Aorta (tissue), 5 donors: Measurements from ENCODE around the gene GPR108. TPM values are rescaled to one million over a fixed set of nuclear protein-coding genes. Genes with fewer than 3 reads are reported as not detected.
A peak's percentile ranks its signal among the peaks of the same experiment; 100 is the strongest.
"Not testable (repeated sequence)": the region's sequence is repeated elsewhere in the genome, so short reads cannot be mapped to it uniquely, and the experiment has no call there.

Experiments
- ATAC-seq: fragments of 200-7000 bp; cut with Tn5 transposase; one replicate; pipeline ENCODE4 v1.9.1; 2022; ENCODE audit warnings: moderate library complexity; ENCODE audit not compliant: low FRiP score
- DNase-seq, 2 donors: peaks; one replicate each; pipeline ENCODE4 v3.0.0-alpha.2; 2020
- H3K27ac ChIP-seq, 2 donors: one replicate each; pipeline ENCODE4 v1.5.1; 2013; ENCODE audit warnings: low read length in 2 of 2, mild to moderate bottlenecking in 2 of 2, moderate library complexity in 2 of 2, control low read depth in 1 of 2, inconsistent platforms in 1 of 2, low read depth in 1 of 2
- H3K27me3 ChIP-seq, 2 donors: one replicate each; pipeline ENCODE4 v1.6.1; 2013; ENCODE audit warnings: control low read depth in 1 of 2, low read length in 1 of 2, mild to moderate bottlenecking in 1 of 2, moderate library complexity in 1 of 2; ENCODE audit not compliant: insufficient read depth in 2 of 2, control insufficient read depth in 1 of 2
- H3K36me3 ChIP-seq, 2 donors: one replicate each; pipeline ENCODE4 v1.6.1; 2013; ENCODE audit warnings: control low read depth in 1 of 2, low read length in 1 of 2, mild to moderate bottlenecking in 1 of 2; ENCODE audit not compliant: insufficient read depth in 2 of 2, control insufficient read depth in 1 of 2
- H3K4me1 ChIP-seq, 2 donors: one replicate each; pipeline ENCODE4 v1.6.1; 2013; ENCODE audit warnings: low read length in 2 of 2, control low read depth in 1 of 2, mild to moderate bottlenecking in 1 of 2, moderate library complexity in 1 of 2; ENCODE audit not compliant: insufficient read depth in 2 of 2, control insufficient read depth in 1 of 2
- H3K4me3 ChIP-seq, 2 donors: one replicate each; pipeline ENCODE4 v1.5.1; 2013; ENCODE audit warnings: low read length in 2 of 2, control low read depth in 1 of 2, mild to moderate bottlenecking in 1 of 2
- H3K9me3 ChIP-seq: one replicate; pipeline ENCODE4 v1.6.1; 2013; ENCODE audit warnings: mild to moderate bottlenecking, low read length; ENCODE audit not compliant: control insufficient read depth
- WGBS, 2 donors: extraction: QIAGEN DNeasy Blood & Tissue Kit; methylation state at CpG; one replicate each; pipeline ENCODE4 v1.1.7; 2013; 5-methylcytosine and 5-hydroxymethylcytosine counted together
- intact Hi-C, 2 donors: fragments of 100-400 bp; cut with DNase I; formaldehyde crosslinking; loops; one replicate each; pipeline versions ENCODE4 v1.14.2 to v1.15.0; 2022
- long read RNA-seq, 2 donors: library from polyadenylated mRNA; unstranded; transcript quantifications; one replicate each; pipeline ENCODE4 v2.0.0, GENCODE V29; 2020 to 2021
- polyA plus RNA-seq, 2 donors: library from polyadenylated mRNA; stranded (reverse); fragments of 200-250 nt; gene quantifications; one replicate each; pipeline ENCODE4 v1.2.3, GENCODE V29; 2013
- total RNA-seq, 2 donors: library from RNA; stranded (reverse); fragmentation: NEBNext Ultra II Directional; extraction: Animal tissue kit (Norgen Biotek cat#: 25700); gene quantifications; one replicate each; pipeline ENCODE4 v1.2.1, GENCODE V29; 2021
- donor health status: healthy with polysubstance abuse.
- donor health status: Bipolar disorder and iron deficiency.
- donor health status: DM: no; HTN: no; CAD: no.
- donor health status: DM: no; HTN: no; CAD: no.
- donor health status: DM: yes; HTN: yes; CAD: no.

GPR108 gene
- total RNA-seq (10 to 100 TPM; 49.2 to 70.2 TPM), polyA plus RNA-seq (100 to 1,000 TPM in 1 of 2 donors, 10 to 100 TPM in 1; 33.1 to 117 TPM)
- long read RNA-seq, donor 1, transcript GPR108-201 (18 exons, 2,057 nt): major isoform, 156 of 285 reads
- long read RNA-seq, donor 1, transcript GPR108-202 (18 exons, 2,009 nt): minor isoform, 50 of 285 reads
- long read RNA-seq, donor 1, partial matches to known transcripts: 14 of 285 reads
- long read RNA-seq, donor 1, other reads (novel, unspliced or antisense): 64 of 285 reads
- long read RNA-seq, donor 2, transcript GPR108-201 (18 exons, 2,057 nt): major isoform, 35 of 48 reads
- long read RNA-seq, donor 2, partial matches to known transcripts: 5 of 48 reads
- long read RNA-seq, donor 2, other reads (novel, unspliced or antisense): 4 of 48 reads

- H3K9me3 ChIP-seq: no peaks in the 10 kb centered on the region
- no peaks in the 10 kb centered on the region for H3K4me1 ChIP-seq
- no peaks in the 10 kb centered on the region for H3K36me3 ChIP-seq
- H3K27ac ChIP-seq: peak within 1 kb of the TSS; percentile 47 to 92
- H3K27me3 ChIP-seq: no peaks in the 10 kb centered on the region
- intact Hi-C loops: loop anchor here in 1 of 2 donors (5.0 to 10.0 kb wide), 3 partner anchors 103 to 275 kb away; partner anchors contain the start of gene CRB3
- WGBS, 2 donors: 0 to 1% methylated on average over 41 to 55 of the region's 55 CpGs
- DNase-seq (peak; percentile 100), ATAC-seq (peak; percentile 92)
- H3K4me3 ChIP-seq: peak within 1 kb of the TSS; percentile 59 to 62
Measured at GRCh38 chr19:6737284-6737872, at the start of gene GPR108. Gene GPR108 (minus strand): TSS chr19:6737580. CDS start chr19:6737576, 4 bp downstream.

GRCh38 chr19:6779206-6779605 lies 41.8 kb upstream of the GPR108 start:
- H3K4me1 ChIP-seq: no peaks in the 10 kb centered on the region
- DNase-seq (no peak), ATAC-seq (no peak)
- H3K27ac ChIP-seq: no peak overlapping the region
- no peak overlapping the region for H3K4me3 ChIP-seq
- H3K27me3 ChIP-seq: no peaks in the 10 kb centered on the region
- WGBS, 2 donors: 66 to 71% methylated on average over 4 of the region's 4 CpGs
- H3K9me3 ChIP-seq: no peaks in the 10 kb centered on the region
- intact Hi-C loops: no loop called here
- no peaks in the 10 kb centered on the region for H3K36me3 ChIP-seq

GRCh38 chr19:6778386-6778785 lies 41.0 kb upstream of the GPR108 start:
- 79 to 86% methylated on average over 4 of the region's 4 CpGs for WGBS, 2 donors
- no peaks in the 10 kb centered on the region for H3K27me3 ChIP-seq
- H3K36me3 ChIP-seq: no peaks in the 10 kb centered on the region
- no peaks in the 10 kb centered on the region for H3K4me1 ChIP-seq
- DNase-seq (no peak), ATAC-seq (no peak)
- no peak overlapping the region for H3K4me3 ChIP-seq
- intact Hi-C loops: no loop called here
- no peaks in the 10 kb centered on the region for H3K9me3 ChIP-seq
- no peak overlapping the region for H3K27ac ChIP-seq

- H3K4me1 ChIP-seq: no peaks in the 10 kb centered on the region
- H3K4me3 ChIP-seq: no peak overlapping the region
- H3K27me3 ChIP-seq: no peaks in the 10 kb centered on the region
- H3K9me3 ChIP-seq: no peaks in the 10 kb centered on the region
- 93 to 96% methylated on average over 2 of the region's 2 CpGs for WGBS, 2 donors
- no peak overlapping the region for H3K27ac ChIP-seq
- no peaks in the 10 kb centered on the region for H3K36me3 ChIP-seq
- intact Hi-C loops: no loop called here
- ATAC-seq: no peak
- no peak for DNase-seq
Measured at GRCh38 chr19:6777434-6777833, 40.1 kb upstream of the GPR108 start.

GRCh38 chr19:6776999-6777398 lies 39.6 kb upstream of the GPR108 start:
- Histone ChIP-seq H3K36me3 (no peaks in the 10 kb centered on the region), H3K9me3 (no peaks in the 10 kb centered on the region), H3K4me1 (no peaks in the 10 kb centered on the region), H3K27ac (no peak overlapping the region), H3K4me3 (no peak overlapping the region), H3K27me3 (no peaks in the 10 kb centered on the region)
- DNase-seq (no peak), ATAC-seq (no peak)
- intact Hi-C loops: no loop called here
- WGBS, 2 donors: 88 to 93% methylated on average over 4 of the region's 4 CpGs

- H3K27ac ChIP-seq, H3K27me3 ChIP-seq, DNase-seq, H3K36me3 ChIP-seq, ATAC-seq, H3K4me3 ChIP-seq, H3K4me1 ChIP-seq, intact Hi-C loops, H3K9me3 ChIP-seq: not testable (repeated sequence)
Measured at GRCh38 chr19:6776045-6776444, 38.7 kb upstream of the GPR108 start.

GRCh38 chr19:6774821-6775707 lies 37.7 kb upstream of the GPR108 start:
- Histone ChIP-seq H3K27me3 (no peaks in the 10 kb centered on the region), H3K4me3 (no peak overlapping the region)
- WGBS, 2 donors: 77 to 87% methylated on average over 11 of the region's 11 CpGs

GRCh38 chr19:6773323-6773931 lies 36.0 kb upstream of the GPR108 start:
- H3K4me1 ChIP-seq: no peaks in the 10 kb centered on the region
- H3K4me3 ChIP-seq: no peak overlapping the region
- peak; percentile 75 to 77 for DNase-seq
- H3K27me3 ChIP-seq: no peaks in the 10 kb centered on the region
- H3K27ac ChIP-seq: no peak overlapping the region
- peak; percentile 53 for ATAC-seq
- WGBS, 2 donors: 48 to 50% methylated on average over 8 of the region's 8 CpGs
- no peaks in the 10 kb centered on the region for H3K9me3 ChIP-seq
- no peaks in the 10 kb centered on the region for H3K36me3 ChIP-seq
- intact Hi-C loops: no loop called here

More at GRCh38 chr19:6774821-6775707, 37.7 kb upstream of the GPR108 start:
- DNase-seq (peak in 1 of 2 donors; percentile 66), ATAC-seq (no peak)
- intact Hi-C loops: no loop called here
- Histone ChIP-seq H3K27ac (no peak overlapping the region), H3K4me1 (no peaks in the 10 kb centered on the region), H3K36me3 (no peaks in the 10 kb centered on the region), H3K9me3 (no peaks in the 10 kb centered on the region)
